ENCODE results near the gene ARRDC1. TPM values are rescaled to one million over a fixed set of nuclear protein-coding genes. Genes with fewer than 3 reads are reported as not detected.
"Not testable (repeated sequence)": the region's sequence is repeated elsewhere in the genome, so short reads cannot be mapped to it uniquely, and the experiment has no call there.

The ARRDC1 gene
- total RNA-seq, 4 donors from 2014 or later = 16.6 to 28.2 (median 21.7) TPM

DNA sequence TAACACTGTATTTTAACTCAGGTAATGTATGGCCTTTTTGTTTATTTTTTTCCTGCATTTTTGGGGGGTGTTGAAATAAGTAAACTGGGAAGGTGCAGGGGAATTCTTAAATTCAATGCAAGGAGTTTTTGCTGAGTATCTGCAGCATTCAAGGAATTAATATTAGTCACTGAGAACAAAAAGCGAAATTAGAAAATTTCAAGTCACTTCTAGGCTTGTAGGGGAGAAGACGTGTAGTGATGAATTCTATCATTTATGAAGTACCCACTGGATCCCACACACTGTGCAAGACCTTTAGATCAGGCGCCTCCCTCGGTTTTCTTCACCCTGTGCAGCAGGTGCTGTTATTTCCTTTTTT is 14.5 kb downstream of the ARRDC1 start:
- Histone ChIP-seq H3K36me3 (peaks cover 0 to 24% (median 20%) of the 10 kb centered on the region in 4 donors), H3K4me3 (peak overlapping the region; percentile 65 to 99 (median 84)), H3K4me1 (peaks cover 38 to 65% (median 56%) of the 10 kb centered on the region in 4 donors), H3K9me3 (no peaks in the 10 kb centered on the region), H3K27me3 (no peaks in the 10 kb centered on the region), H3K27ac (replicated peaks in 1 of 4) (peak overlapping the region; percentile 82 to 89 (median 86))
- intact Hi-C loops (cut with DNase I) = no loop called here
- WGBS = 51% methylated on average over 4 of the region's 4 CpGs
- no peak for DNase-seq (ENCODE audit: extremely low spot score)
- no peak for TF ChIP-seq CTCF (IDR thresholded peaks at IDR 0.05)
- no peak for TF ChIP-seq POLR2A (IDR thresholded peaks at IDR 0.05; ENCODE audit: low read depth)

- 73% methylated on average over 7 of the region's 7 CpGs for WGBS
- intact Hi-C loops (cut with DNase I) = no loop called here
- H3K9me3 ChIP-seq = no peaks in the 10 kb centered on the region
- H3K27me3 ChIP-seq = no peaks in the 10 kb centered on the region
- TF ChIP-seq EP300 (IDR thresholded peaks at IDR 0.05) (no peak), CTCF (IDR thresholded peaks at IDR 0.05) (no peak), POLR2A (IDR thresholded peaks at IDR 0.05; ENCODE audit: low read depth) (no peak), POLR2AphosphoS5 (IDR thresholded peaks at IDR 0.05) (no peak)
- H3K4me1 ChIP-seq = peaks cover 38 to 70% (median 59%) of the 10 kb centered on the region in 4 donors
- peak overlapping the region in 3 of 4 donors; percentile 65 to 86 (median 81) for H3K4me3 ChIP-seq
- H3K36me3 ChIP-seq = peaks cover 0 to 19% (median 14%) of the 10 kb centered on the region in 4 donors
- peak overlapping the region in 3 of 4 donors; percentile 82 to 89 (median 85) for H3K27ac ChIP-seq (replicated peaks in 1 of 4)
- DNase-seq (ENCODE audit: extremely low spot score) = no peak
These were observed 15.1 kb downstream of the ARRDC1 start for GRCh38 chr9:137620581-137620980.

DNA sequence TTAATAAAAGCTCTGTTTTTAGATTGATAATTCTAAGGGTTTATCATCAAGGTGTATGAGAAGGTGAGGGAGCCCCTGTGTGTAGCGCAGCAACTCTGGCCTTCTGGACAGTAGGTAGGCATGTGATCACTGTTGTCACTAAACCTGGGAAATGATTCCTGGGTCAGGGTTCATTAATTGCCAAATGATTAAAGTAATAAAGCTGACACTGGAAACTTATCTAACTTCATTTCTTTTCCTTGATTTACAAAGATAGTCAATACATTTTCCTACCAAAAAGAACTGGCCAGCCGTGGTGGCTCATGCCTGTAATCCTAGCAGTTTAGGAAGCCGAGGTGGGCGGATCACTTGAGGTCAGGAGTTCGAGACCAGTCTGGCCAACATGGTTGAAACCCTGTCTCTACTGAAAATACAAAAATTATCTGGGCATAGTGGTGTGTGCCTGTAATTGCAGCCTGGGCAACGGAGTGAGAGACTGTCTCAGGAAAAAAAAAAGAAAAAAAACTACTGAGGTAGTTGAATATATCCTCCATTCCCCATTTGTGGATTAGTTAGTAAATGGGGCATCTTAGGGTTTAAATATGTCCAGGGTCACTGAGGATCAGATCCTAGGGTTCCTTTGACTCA is 15.8 kb downstream of the ARRDC1 start:
- H3K27me3 ChIP-seq = no peaks in the 10 kb centered on the region
- H3K27ac ChIP-seq (replicated peaks in 1 of 4) = no peak overlapping the region
- H3K4me1 ChIP-seq = peaks cover 38 to 72% (median 62%) of the 10 kb centered on the region in 4 donors
- no peak for DNase-seq (ENCODE audit: extremely low spot score)
- H3K9me3 ChIP-seq = no peaks in the 10 kb centered on the region
- WGBS = 51% methylated on average over 6 of the region's 6 CpGs
- H3K4me3 ChIP-seq = no peak overlapping the region
- TF ChIP-seq POLR2A (IDR thresholded peaks at IDR 0.05; ENCODE audit: low read depth) = no peak
- no peak for TF ChIP-seq EP300 (IDR thresholded peaks at IDR 0.05)
- TF ChIP-seq POLR2AphosphoS5 (IDR thresholded peaks at IDR 0.05) = no peak
- peak in 1 of 3 experiments; percentile 45 for TF ChIP-seq CTCF (IDR thresholded peaks at IDR 0.05)
- intact Hi-C loops (cut with DNase I) = no loop called here
- H3K36me3 ChIP-seq = peaks cover 0 to 13% (median 9%) of the 10 kb centered on the region in 4 donors

GRCh38 chr9:137622211-137622610 is 16.7 kb downstream of the ARRDC1 start:
- H3K4me1 ChIP-seq = peaks cover 35 to 63% (median 59%) of the 10 kb centered on the region in 4 donors
- intact Hi-C loops (cut with DNase I) = not testable (repeated sequence)

DNA sequence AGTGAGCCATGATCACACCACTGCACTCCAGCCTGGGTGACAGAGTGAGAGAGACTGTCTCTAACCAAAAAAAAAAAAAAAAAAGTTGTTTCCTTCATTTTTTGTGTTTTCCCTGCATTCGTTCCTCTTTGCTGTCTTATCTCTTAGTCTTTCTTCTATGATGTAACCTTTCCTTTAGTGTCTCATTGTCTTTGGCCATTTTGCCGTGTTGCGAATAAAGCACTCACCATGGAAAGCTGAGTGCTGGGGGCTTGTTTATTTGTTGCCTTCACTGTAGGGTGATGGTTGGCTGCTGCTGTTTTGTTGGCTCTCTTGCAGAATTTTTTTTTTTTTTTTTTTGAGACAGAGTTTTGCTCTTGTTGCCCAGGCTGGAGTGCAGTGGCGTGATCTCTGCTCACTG is 21.0 kb downstream of the ARRDC1 start:
- H3K9me3 ChIP-seq = no peaks in the 10 kb centered on the region
- no peak overlapping the region for H3K27ac ChIP-seq (replicated peaks in 1 of 4)
- TF ChIP-seq POLR2AphosphoS5 (IDR thresholded peaks at IDR 0.05) (no peak), POLR2A (IDR thresholded peaks at IDR 0.05; ENCODE audit: low read depth) (no peak), CTCF (IDR thresholded peaks at IDR 0.05) (no peak), EP300 (IDR thresholded peaks at IDR 0.05) (no peak)
- WGBS = 85% methylated on average over 4 of the region's 4 CpGs
- intact Hi-C loops (cut with DNase I) = no loop called here
- peaks cover 0 to 6% (median 2%) of the 10 kb centered on the region in 4 donors for H3K36me3 ChIP-seq
- H3K4me1 ChIP-seq = peaks cover 30 to 74% (median 69%) of the 10 kb centered on the region in 4 donors
- H3K27me3 ChIP-seq = no peaks in the 10 kb centered on the region
- H3K4me3 ChIP-seq = no peak overlapping the region
- no peak for DNase-seq (ENCODE audit: extremely low spot score)

More at GRCh38 chr9:137622211-137622610, 16.7 kb downstream of the ARRDC1 start:
- H3K9me3 ChIP-seq; H3K27me3 ChIP-seq; DNase-seq (ENCODE audit: extremely low spot score); H3K4me3 ChIP-seq; H3K36me3 ChIP-seq; H3K27ac ChIP-seq (replicated peaks in 1 of 4): not testable (repeated sequence)
- WGBS = 86% methylated on average over 8 of the region's 8 CpGs

GRCh38 chr9:137627406-137627805 is 21.9 kb downstream of the ARRDC1 start:
- H3K4me3 ChIP-seq; H3K27ac ChIP-seq (replicated peaks in 1 of 4); DNase-seq (ENCODE audit: extremely low spot score); H3K36me3 ChIP-seq; H3K9me3 ChIP-seq; H3K27me3 ChIP-seq; intact Hi-C loops (cut with DNase I): not testable (repeated sequence)
- WGBS = 95% methylated on average over 13 of the region's 14 CpGs
- peaks cover 34 to 74% (median 69%) of the 10 kb centered on the region in 4 donors for H3K4me1 ChIP-seq
